ELF-1 (cell line): Measurements from ENCODE around the gene MYO9A.
A peak's percentile ranks its signal among the peaks of the same experiment; 100 is the strongest.
"Not testable (repeated sequence)": the region's sequence is repeated elsewhere in the genome, so short reads cannot be mapped to it uniquely, and the experiment has no call there.

ENCODE experiments used
- DNase-seq: peaks from one replicate; pipeline ENCODE4 v3.0.0-alpha.2; 2016; ENCODE audit warnings: low read depth, low spot score

MYO9A gene

DNA sequence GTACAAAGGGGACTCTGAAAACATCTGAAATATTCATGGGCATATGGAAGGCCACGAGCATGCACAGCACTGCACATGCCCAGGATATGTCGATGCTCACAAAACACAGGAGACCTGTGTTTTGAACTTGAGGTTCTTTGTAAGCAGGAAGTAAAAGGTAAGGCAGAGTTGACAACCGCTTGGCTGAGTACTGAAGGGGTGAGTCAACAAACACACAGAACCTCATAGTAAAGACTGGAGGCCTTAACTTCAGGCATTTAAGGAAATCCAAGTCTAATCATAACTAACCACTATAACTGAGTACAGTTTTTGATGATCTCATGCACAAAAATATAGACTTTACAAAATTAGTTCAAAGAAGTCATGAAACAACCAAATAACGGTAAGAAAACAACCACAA, 80.6 kb downstream of the MYO9A start:
- DNase-seq = no peak

DNA sequence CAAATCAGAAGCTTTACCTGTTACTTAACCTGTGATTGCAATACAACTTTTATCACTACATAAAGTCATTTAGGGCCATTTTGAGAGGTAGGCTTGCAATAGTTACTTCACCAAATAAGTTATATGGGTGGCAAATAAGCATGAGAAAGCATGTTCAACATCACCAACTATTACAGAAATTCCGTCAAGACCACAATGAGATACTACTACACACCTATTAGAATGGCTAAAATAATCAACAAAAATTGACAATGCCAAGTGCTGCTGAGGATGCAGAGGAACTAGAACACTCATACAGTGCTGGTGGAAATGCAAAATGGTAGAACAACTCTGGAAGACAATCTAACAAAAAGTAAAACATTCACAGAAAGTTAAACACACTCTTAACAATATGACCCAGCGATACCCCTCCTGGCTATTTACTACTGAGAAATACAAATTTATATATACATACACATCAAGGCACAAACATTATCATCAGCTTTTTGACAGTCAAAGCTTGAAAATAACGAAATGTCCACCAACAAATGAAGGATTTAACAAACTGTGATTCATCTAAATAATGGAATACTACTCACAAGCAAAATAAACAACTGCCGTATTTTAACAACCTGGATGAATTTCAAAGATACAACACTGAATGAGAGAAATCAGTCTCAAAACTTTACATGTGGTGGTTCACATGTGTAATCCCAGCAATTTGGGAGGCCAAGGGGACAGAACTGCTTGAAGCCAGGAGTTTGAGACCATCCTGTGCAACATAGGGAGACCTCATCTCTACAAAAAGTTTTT, 82.9 kb downstream of the MYO9A start:
- DNase-seq = no peak

DNA sequence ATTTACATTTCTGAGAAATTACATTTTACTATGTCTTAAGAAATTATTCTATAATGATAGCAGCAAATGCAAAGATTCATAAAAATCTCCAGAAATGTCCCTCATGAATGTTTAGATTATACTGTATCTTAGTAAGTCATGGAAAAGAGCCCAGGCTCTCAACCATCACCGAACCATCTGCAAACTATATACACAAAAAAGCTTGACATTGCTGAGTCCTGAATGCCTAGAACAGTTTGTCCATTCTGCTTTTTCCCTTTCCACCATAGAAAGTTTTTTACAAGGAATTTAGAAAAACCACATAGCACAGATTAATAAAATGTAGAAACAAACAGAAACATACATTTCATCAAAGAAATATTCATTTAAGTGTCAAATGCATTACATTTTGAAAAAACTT, 83.6 kb downstream of the MYO9A start:
- no peak for DNase-seq

DNA sequence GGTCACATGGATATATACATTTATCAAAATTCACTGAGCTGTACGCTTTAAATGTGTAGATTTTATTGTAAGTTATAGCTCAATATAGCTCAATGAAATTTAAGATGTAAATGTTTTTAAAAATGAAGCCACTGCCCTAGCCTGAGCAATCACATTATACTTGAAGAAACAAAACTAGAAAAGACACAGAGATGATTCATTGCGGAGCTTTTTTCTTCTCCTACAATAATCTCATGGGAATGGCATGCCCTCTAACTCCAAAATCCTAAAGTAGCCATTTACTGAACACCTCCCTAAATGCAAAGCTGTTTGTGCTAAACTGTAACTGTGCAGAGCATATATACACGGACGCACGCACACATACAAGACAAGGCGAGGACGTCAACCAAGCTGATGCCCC, 84.2 kb downstream of the MYO9A start:
- DNase-seq = no peak

DNA sequence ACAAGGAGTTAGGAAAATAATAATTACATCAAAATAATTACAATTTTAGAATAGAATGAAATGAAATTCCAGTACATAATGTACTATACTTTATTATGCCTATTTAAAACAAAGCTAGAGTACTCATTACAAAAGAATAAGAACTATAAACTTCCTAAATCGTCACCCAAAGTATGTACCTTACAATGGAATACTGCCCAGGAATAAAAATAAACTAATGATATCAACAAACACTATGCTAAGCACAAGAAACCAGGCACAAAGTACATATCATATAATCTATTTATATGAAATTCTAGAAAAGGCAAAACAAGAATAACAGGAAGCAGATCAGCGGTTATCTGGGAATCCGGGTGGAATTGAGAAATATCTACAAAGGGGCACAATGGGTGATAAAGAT, 84.7 kb downstream of the MYO9A start:
- no peak for DNase-seq

DNA sequence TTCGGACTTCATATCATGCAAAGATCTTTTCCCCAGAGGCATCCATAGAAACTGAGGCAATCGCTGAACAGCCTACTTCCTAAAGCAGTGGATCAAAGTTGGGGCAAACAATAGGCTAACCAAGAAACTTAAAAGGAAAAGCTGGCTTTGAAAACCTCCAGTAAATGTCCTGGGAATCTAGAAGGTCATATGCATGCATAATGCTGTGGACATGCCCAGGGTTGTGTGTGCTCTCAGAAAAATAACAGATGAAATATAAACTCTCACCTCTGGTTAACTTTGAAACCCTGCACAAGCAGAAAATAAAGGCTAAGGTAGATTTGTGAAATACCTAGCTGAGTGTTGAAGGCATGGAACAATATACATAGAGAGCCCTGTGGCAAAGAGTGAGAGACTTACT, 96.3 kb downstream of the MYO9A start:
- no peak for DNase-seq

DNA sequence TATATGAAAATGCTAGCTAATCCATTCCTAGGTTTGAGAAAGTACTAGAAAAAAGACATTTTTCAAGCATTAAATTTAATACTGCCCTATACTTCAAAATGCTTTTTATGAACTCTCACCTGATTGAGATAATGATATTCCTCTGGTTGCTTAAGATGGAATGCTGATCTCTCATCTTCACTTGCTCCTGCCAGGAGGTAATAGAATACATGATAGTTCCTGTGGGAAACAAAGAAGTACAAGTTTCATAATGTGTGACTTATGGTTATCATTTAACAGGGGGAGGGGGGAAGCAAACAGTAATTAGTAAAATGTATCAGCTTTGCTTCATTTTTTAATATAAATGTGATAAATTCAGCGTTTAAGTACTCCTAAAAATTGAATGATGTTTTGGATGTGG, 97.2 kb downstream of the MYO9A start:
- no peak for DNase-seq

DNA sequence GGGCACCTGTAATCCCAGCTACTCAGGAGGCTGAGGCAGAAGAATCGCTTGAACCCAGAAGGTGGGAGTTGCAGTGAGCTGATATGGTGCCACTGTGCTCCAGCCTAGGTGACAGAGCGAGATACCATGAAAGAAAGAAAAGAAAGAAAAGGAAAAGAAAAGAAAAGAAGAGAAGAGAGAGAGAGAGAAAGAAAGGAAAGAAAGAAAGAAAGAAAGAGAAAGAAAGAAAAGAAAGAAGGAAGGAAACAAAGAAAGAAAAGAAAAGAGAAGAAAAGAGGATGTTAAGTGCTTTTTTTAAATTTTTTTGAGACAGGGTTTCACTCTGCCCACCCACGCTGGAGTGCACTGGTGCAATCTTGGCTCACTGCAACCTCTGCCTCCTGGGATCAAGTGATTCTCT, 103.4 kb downstream of the MYO9A start:
- not testable (repeated sequence) for DNase-seq

DNA sequence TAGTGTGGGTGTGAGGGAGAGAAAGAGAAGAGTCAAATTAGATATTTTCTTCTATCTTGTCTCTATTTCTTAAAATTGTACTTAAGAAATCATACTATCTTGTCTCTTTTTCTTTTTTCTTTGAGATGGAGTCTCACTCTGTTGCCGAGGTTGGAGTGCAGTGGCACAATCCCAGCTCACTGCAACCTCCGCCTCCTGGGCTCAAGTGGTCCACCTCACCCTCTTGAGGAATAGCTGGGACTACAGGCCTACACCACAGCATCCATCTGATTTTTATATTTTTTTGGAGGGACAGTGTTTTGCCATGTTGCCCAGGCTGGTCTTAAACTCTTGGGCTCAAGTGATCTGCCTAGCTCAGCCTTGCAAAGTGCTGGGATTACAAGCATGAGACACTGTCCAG, 104.2 kb downstream of the MYO9A start:
- DNase-seq = no peak

DNA sequence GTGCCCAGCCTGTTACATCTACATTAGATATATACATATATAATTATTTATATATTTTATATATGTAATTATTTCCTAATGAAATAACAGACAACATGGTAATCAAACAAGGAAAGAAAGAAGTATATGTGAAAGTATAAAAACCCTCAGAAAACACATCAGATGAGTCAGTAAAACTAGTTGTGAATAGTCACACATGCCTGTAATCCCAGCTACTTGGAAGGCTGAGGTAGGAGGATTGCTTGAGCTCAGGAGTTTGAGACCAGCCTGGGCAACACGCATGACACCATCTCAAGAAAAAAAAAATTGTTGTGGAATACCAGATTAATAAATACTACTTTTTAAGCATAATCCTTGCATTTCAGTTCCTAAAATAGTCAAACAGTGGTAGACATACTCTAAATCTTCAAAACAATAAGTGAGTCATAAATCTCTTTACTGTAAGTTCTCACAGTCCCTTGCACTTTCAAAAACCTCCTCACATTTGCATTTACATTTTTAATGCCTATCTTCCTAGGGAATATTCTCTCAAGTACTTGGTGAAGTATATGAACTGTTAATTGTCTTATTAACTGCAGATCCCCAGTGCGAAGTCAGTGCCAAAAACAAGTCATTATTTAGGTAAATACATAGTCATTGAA, 106.5 kb downstream of the MYO9A start:
- DNase-seq = no peak

DNA sequence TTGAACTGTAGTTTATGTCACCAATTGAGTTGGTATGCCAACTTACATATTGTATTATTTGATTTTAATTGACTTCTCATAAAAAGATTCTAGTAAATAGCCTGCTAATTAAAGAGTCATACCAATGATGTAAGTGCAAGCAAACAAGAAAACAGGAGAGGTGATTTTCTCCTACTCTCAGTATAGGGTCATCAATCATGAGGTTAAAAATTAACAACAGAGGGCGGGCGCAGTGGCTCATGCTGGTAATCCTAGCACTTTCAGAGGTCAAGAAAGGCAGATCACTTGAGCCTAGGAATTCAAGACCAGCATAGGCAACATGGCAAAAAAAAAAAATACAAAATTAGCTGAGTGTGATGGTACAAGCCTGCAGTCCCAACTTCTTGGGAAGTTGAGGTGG, 108.7 kb downstream of the MYO9A start:
- no peak for DNase-seq

DNA sequence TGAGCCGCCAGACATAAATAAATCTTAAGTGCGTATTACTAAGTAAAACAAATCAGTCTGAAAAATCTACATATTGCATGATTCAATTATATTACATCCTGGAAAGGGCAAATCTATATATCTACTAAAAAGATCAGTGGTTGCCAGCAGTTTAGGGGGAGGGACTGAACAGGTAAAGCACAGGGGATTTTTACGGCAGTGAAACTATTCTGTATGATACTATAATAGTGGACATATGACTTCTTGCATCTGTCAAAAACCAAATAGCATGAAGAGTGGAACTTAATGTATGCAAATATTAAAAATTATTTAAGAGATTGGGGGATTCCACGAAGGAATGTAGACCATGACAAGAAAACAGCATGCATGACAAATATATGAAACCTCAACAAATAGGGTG, 111.6 kb downstream of the MYO9A start:
- DNase-seq = no peak

DNA sequence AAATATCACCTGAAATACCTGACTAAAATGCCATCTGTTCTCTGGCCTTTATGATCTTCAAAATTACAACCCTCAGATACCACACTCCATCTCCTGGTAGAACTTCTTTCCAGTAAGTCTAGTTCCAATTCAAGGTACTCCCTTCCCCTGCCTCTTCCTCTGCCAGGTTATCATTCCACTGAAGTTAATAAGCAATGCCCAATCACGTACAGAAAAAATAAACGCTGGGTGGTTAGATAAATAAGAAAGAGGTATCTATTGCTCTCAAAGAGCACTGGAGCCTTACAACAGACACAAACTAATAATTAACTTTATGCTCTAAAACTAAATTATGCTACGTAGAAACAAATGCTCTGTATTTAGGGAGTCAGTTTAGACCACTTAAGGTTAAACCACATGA, 112.5 kb downstream of the MYO9A start:
- DNase-seq = no peak

DNA sequence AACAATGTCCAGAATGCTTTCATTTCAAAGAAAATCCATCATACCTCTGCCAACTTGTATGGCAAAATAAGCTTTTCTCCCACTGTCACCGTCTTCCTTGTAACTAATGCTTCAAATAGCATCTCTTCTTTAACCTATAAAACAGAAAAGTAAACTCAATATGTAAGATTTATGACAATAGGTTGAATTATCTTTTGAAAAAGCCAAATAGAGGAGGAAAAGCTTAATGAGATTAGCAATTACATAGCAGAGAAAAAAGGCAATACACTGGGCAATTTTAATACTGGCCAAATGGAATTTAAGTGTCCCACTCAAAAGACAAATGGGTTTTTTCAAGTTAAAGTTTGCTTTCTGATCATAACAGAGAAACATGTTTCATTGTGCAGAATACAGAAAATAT, 118.1 kb downstream of the MYO9A start:
- no peak for DNase-seq

DNA sequence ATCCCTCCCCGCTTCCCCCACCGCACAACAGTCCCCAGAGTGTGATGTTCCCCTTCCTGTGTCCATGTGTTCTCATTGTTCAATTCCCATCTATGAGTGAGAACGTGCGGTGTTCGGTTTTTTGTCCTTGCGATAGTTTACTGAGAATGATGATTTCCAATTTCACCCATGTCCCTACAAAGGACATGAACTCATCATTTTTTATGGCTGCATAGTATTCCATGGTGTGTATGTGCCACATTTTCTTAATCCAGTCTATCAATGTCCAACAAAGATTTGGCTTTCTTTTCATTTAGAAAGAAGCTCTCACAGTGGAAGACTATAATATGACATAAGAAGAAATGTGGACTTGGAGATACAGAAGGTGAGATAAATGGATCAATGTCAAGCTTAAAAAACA, 119.2 kb downstream of the MYO9A start:
- DNase-seq = not testable (repeated sequence)

DNA sequence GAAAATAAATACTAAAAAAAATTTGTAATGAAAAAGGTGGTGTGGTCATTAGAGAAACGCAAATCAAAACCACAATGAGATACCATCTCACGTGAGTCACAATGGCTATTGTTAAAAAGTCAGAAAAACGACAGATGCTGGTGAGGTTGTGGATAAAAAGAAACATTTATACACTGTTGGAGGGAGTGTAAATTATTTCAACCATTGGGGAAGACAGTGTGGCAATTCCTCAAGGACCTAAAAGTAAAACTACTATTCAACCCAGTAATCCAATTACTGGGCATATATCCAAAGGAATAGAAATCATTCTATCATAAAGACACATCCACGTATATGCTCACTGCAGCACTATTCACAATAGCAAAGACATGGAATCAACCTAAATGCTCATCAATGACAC, 120.3 kb downstream of the MYO9A start:
- DNase-seq = no peak

DNA sequence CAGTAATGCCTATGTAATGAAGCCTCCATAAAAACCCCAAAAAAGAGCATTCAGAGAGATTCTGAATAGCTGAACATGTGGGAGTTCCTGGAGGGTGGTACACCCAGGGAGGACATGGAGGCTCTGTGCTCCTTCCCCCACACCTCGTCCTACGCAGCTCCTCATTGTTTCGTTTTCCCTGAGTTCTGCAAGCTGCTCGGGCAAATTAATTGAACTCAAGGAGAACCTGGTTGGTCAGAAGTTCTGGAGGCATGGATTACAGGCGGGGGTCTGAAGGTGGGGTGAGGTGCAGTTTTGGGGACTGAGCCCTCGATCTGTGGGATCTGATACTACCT, 142.2 kb downstream of the MYO9A start:
- DNase-seq = no peak

DNA sequence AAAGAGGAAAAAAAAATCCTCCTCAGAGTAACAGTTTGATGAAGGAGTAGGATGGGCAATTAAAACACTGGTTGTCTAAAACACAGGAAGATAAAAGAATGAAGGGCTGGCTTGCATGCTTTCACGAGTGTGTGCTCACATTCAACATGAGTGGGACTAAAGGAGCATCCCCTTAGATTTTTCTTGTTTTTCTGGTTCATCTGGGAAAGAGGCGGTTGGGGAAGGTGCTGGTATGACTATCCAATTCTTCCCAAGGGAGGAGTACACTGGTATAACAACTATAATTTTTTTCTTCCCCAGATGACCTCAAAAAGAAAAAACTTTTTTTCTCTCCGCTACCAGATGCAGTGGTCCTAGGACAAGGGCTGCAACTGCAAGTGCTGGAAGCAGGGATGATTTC, 143.7 kb downstream of the MYO9A start:
- DNase-seq = no peak

DNA sequence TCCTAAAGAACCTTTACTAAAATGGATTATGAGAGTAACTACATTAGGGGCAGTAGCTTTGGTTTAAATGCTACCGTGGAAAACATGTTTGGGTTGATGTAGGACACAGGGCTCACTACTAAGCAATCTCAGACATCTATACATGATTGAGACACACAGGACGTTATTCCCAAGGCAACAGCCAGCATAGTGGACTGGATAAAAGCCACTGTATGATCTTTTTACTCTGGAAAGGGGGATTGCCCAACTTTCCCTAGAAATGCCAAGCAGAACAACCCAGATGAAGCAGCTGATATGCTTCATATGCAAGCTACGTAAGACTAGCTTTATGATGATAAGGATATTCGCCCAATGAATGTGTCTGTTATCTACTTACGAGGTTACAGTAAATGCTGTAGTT, 144.6 kb downstream of the MYO9A start:
- no peak for DNase-seq

DNA sequence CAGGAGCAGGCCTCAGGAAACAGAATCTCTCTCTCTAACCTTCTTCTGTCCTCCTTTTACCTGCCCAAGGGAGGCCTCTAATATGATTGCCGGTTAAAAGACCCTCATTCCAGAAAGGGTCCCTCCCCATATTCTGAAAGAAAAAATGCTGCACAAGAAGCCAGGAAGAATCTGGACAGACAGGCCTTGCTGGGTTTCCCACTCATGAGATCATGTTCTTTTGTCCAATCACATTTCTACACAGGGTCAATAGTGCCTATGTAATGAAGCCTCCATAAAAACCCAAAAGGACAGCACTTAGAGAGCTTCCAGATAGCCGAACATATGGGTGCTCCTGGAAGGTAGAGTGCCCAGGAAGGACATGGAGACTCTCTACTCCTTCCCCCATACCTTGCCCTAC, 146.0 kb downstream of the MYO9A start:
- DNase-seq = peak; percentile 32

DNA sequence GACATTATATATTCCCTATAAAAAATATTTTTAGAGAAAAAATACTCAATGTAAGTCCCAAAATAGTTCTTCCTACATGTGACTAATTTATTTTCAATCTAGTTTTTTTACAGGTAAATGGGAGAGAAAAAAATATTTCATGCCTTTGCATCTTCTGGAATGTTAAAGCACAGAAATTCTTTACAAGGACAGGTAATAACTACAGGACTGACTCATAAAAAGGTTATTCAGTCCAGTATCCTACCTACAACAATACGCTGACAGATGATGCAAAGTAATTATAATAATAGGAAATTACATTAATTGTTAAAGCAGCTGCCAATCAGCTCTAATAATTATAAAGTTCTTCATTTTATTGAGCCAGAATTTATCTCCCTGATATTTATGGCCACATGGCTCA, 147.5 kb downstream of the MYO9A start:
- DNase-seq = no peak

DNA sequence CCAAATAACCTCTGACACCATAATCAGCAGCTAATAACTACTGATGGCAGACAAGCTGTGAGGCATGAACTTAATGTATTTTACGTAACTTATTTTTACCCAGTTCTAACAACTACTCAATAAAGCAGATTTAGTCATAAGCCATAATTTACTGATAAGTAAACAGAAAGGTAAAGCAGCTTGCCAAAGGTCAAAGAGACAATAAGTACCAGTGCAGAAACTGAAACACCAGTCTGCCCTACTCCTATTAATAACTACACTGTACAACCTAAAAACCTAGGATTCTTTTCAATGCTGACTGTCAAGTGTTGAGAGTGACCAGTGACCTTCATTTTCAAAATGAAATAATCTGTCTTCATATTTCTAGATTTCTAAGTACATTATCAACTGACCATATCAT, 155.4 kb downstream of the MYO9A start:
- no peak for DNase-seq

DNA sequence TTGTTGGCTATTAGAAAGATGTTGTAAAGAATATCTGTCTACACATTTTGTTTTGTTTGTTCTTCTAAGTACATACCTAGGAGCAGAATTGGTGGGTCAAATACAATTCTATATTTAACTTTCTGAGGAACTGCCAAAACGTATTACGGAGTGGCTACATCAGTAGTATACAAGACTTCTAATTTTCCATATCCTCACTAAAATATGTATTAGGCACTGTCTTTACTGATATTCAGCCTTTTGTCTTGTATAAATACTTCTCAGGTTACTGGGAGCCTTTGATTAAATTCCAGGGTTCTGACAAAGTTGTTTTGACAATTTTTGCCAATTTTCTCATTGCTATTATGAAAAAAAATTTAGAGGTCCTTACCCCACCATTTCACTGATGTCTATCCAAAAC, 160.9 kb downstream of the MYO9A start:
- DNase-seq = no peak

DNA sequence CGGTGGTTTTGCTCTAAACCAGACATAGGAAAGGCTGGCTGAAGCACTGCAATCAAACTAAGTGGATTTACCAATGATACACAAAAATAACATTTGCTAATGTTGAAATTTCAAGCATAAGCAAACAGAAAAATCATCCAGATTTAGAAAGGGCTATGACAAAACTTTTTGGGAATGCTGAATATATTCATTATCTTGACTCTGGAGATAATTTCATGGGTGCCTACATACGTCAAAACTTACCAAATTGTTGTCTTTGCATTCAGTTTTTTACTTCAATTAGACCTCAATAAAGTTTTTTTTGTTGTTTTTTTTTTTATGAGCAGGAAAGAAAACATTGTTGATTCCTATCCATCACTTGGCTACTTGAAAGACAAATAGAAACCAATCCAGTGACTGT, 166.8 kb downstream of the MYO9A start:
- DNase-seq = no peak
